ENCODE data around the gene DCUN1D4.

- no peak for TF ChIP-seq CTCF (IDR thresholded peaks at IDR 0.05; ENCODE audit: low read depth, low read length, missing input control)
- no peak for TF ChIP-seq TAF1 (conservative IDR thresholded peaks at IDR 0.05)
- TF ChIP-seq REST (IDR thresholded peaks at IDR 0.05): no peak
- no peak for TF ChIP-seq RAD21 (IDR thresholded peaks at IDR 0.05)
- TF ChIP-seq EGR1 (IDR thresholded peaks at IDR 0.05; ENCODE audit: low read depth in 2 of 2): no peak
- no peak for TF ChIP-seq GABPA (IDR thresholded peaks at IDR 0.05 in 1 of 2, conservative IDR thresholded peaks at IDR 0.05 in 1 of 2)
- TF ChIP-seq MAX (IDR thresholded peaks at IDR 0.05): no peak
- no peak for TF ChIP-seq ATF3 (IDR thresholded peaks at IDR 0.05)
- TF ChIP-seq ZBTB33 (IDR thresholded peaks at IDR 0.05): no peak
- TF ChIP-seq RXRA (IDR thresholded peaks at IDR 0.05): no peak
- no peak for TF ChIP-seq YY1 (IDR thresholded peaks at IDR 0.05)
- TF ChIP-seq SP1 (IDR thresholded peaks at IDR 0.05): no peak
- TF ChIP-seq NR2F2 (IDR thresholded peaks at IDR 0.05): no peak
- no peak for TF ChIP-seq JUND (IDR thresholded peaks at IDR 0.05)
Measured at GRCh38 chr4:51840781-51841180, 2.2 kb upstream of the DCUN1D4 start.

All from liver (tissue), 3 donors.